HUDEP-2 (cell line): Measurements from ENCODE around the gene AGRN.
"Not testable (repeated sequence)": the region's sequence is repeated elsewhere in the genome, so short reads cannot be mapped to it uniquely, and the experiment has no call there.

ENCODE experiments used
- DNase-seq, 76 experiments: peaks; one replicate each; lab custom pipeline; 2025; ENCODE audit not compliant: unreplicated experiment in 76 of 76; lab: John Stamatoyannopoulos, UW

Gene AGRN

GRCh38 chr1:1048765-1049164 lies 28.8 kb downstream of the AGRN start:
- no peak for DNase-seq

- no peak for DNase-seq
Observed at GRCh38 chr1:1049318-1050165, 29.6 kb downstream of the AGRN start.

- peak in 7 of 76 experiments; percentile 8 to 49 (median 23) for DNase-seq
Observed at GRCh38 chr1:1050577-1051052, 30.7 kb downstream of the AGRN start.

DNA sequence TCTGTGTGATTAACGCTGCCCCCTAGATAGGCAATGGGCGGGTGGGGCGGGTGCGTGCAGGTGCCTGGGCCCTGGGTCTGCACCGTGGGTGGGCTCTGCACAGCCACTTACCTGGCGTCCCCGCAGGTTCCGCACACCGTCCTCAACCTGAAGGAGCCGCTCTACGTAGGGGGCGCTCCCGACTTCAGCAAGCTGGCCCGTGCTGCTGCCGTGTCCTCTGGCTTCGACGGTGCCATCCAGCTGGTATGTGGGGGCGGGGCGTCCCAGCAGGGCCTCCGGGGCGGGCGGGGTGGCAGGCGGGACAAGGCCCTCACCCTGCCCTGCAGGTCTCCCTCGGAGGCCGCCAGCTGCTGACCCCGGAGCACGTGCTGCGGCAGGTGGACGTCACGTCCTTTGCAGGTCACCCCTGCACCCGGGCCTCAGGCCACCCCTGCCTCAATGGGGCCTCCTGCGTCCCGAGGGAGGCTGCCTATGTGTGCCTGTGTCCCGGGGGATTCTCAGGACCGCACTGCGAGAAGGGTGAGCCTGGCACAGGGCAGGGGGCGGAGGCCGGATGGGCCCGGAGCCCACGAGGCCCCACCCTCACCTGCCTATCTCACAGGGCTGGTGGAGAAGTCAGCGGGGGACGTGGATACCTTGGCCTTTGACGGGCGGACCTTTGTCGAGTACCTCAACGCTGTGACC lies 31.3 kb downstream of the AGRN start:
- no peak for DNase-seq

DNA sequence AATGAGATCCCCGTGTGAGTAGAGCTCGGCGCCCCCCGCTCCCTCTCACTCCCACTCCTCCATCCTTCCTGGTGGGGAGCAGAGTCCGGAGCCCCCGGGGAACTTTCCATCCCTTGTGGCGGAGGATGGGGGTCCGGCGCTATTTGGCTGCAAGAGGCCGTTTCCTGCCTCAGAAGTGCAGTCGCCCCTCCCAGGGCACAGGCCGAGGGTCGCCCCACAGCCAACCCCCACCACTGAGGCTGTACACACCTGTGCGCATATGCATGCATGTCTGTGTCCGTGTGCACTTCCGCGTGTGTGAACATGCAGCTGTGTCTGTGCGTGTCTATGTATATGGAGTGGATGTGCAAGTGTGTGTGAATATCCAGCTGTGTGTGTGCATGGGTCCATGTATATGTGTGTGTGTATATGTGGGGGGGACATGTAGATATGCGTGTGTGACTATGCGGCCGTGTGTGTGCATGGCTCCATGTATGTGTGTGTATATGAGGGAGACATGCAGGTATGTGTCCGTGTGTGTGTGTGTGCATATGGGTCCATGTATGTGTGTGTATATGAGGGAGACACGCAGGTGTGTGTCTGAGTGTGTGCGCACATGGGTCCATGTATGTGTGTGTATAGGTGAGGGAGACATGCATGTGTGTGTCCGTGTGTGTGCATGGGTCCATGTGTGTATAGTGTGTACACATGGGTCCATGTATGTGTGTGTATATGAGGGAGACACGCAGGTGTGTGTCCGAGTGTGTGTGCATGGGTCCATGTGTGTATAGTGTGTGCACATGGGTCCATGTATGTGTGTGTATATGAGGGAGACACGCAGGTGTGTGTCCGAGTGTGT lies 32.3 kb downstream of the AGRN start:
- DNase-seq, result no peak

DNA sequence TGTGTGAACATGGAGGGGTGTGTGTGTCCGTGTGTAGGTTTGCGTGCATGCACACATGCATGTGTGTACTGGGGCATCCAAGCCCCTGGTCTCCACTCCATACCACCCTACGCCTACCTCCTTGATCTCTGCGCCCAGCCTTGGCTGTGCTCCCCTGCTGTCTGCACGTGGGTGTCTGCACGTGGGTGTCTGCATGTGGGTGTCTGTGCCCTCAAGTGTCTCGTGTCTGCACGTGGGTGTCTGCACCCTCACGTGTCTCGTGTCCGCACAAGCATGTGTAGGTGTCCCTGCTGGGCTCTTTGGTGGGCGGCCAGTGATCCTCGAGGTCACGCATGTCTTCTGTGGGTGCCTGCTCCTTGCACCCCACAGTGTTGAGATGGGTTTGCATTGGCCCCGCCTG lies 33.1 kb downstream of the AGRN start:
- DNase-seq, result no peak

DNA sequence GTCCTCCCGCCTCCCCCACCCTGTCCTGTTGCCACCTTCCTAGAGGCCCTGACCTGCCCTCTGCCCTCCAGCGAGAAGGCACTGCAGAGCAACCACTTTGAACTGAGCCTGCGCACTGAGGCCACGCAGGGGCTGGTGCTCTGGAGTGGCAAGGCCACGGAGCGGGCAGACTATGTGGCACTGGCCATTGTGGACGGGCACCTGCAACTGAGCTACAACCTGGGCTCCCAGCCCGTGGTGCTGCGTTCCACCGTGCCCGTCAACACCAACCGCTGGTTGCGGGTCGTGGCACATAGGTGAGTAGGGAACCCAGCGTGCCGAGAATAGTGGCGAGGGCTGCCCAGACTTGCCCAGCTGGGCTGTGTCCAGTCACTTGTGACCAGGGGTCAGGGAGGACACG lies 33.8 kb downstream of the AGRN start:
- DNase-seq, result no peak

- DNase-seq, result no peak
Observed at GRCh38 chr1:1054099-1054700, 34.3 kb downstream of the AGRN start.

GRCh38 chr1:1054971-1055370 lies 35.1 kb downstream of the AGRN start:
- DNase-seq, result no peak

- DNase-seq, result no peak
Observed at GRCh38 chr1:1055841-1056736, 36.2 kb downstream of the AGRN start.

DNA sequence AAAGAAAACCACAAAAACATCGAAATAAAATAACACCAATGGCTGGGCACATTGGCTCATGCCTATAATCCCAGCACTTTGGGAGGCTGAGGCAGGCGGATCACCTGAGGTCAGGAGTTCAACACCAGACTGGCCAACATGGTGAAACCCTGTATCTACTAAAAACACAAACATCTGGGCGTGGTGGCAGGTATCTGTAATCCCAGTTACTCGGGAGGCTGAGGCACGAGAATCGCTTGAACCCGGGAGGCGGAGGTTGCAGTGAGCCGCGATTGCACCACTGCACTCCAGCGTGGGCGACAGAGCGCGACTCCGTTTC lies 37.8 kb downstream of the AGRN start:
- DNase-seq, result not testable (repeated sequence)

- no peak for DNase-seq
Observed at GRCh38 chr1:1058088-1058905, 38.4 kb downstream of the AGRN start.

- DNase-seq, result peak in 2 of 76 experiments; percentile 38 to 47
Observed at GRCh38 chr1:1058921-1059493, 39.1 kb downstream of the AGRN start.

- peak in 69 of 76 experiments; percentile 28 to 87 (median 74) for DNase-seq
Observed at GRCh38 chr1:1059494-1060280, 39.8 kb downstream of the AGRN start.

GRCh38 chr1:1060281-1061000 lies 40.5 kb downstream of the AGRN start:
- DNase-seq, result no peak

- DNase-seq, result peak in 8 of 76 experiments; percentile 9 to 24 (median 11)
Observed at GRCh38 chr1:1061682-1062345, 41.9 kb downstream of the AGRN start.
